SU-DHL-6 (cell line): ENCODE data around the gene KIF3A.

ENCODE experiments used
- H2AFZ ChIP-seq: fragments of 200-600 bp; sonication (generic); 2 replicates; pipeline ENCODE4 v1.6.1; 2014; ENCODE audit warnings: low read depth, mild to moderate bottlenecking, moderate library complexity, mixed read lengths, antibody characterized with exemption, low read length; ENCODE audit not compliant: severe bottlenecking
- H3F3A ChIP-seq: fragments of 200-600 bp; shearing (Covaris generic); 2 replicates; pipeline ENCODE4 v1.6.0; 2016; ENCODE audit warnings: antibody characterized with exemption, mild to moderate bottlenecking; ENCODE audit not compliant: insufficient read depth
- H3K27ac ChIP-seq: fragments of 200-600 bp; sonication (generic); 2 replicates; pipeline ENCODE4 v1.5.1; 2016; ENCODE audit warnings: low read depth, mild to moderate bottlenecking, low read length, moderate library complexity, mixed read lengths
- H3K27me3 ChIP-seq: fragments of 200-600 bp; sonication (generic), shearing (Covaris generic); 2 replicates; pipeline ENCODE4 v1.6.0; 2014; ENCODE audit warnings: mild to moderate bottlenecking, low read length
- H3K36me3 ChIP-seq: fragments of 200-600 bp; sonication (generic); 2 replicates; pipeline ENCODE4 v1.6.1; 2014; ENCODE audit warnings: mild to moderate bottlenecking, low read length, mixed read lengths
- H3K4me2 ChIP-seq: fragments of 300-600, 200-600 bp; shearing (Covaris generic), sonication (generic); 2 replicates; pipeline ENCODE4 v1.6.0; 2014; ENCODE audit warnings: low read length, low read depth, mild to moderate bottlenecking; ENCODE audit not compliant: poor library complexity, severe bottlenecking
- H3K4me3 ChIP-seq: fragments of 200-600 bp; sonication (generic); 2 replicates; pipeline ENCODE4 v1.5.1; 2014; ENCODE audit warnings: antibody characterized with exemption, low read length, mild to moderate bottlenecking, mixed read lengths; ENCODE audit not compliant: insufficient read depth, poor library complexity, severe bottlenecking
- H3K79me2 ChIP-seq: fragments of 200-600 bp; sonication (generic); 2 replicates; pipeline ENCODE4 v1.6.1; 2014; ENCODE audit warnings: mild to moderate bottlenecking, low read length, moderate library complexity; ENCODE audit not compliant: insufficient read depth
- H3K9ac ChIP-seq: fragments of 200-600 bp; sonication (generic); 2 replicates; pipeline ENCODE4 v1.7.0; 2014; ENCODE audit warnings: mild to moderate bottlenecking, low read length
- H3K9me2 ChIP-seq: fragments of 200-600 bp; sonication (generic); replicated peaks from 2 replicates; pipeline ENCODE4 v1.6.1; 2014; ENCODE audit warnings: low read length; ENCODE audit not compliant: insufficient read depth
- H3K9me3 ChIP-seq: fragments of 200-600 bp; sonication (generic); 2 replicates; pipeline ENCODE4 v1.6.1; 2014; ENCODE audit warnings: low read length, mixed read lengths; ENCODE audit not compliant: insufficient read depth
- H4K20me1 ChIP-seq: fragments of 200-600 bp; sonication (generic); 2 replicates; pipeline ENCODE4 v1.6.1; 2014; ENCODE audit warnings: low read depth, mild to moderate bottlenecking, antibody characterized with exemption, low read length, moderate library complexity, mixed read lengths
- EZH2phosphoT487 ChIP-seq: fragments of 200-600 bp; sonication (generic), shearing (Covaris generic); conservative IDR thresholded peaks from 2 replicates; pipeline ENCODE4 v1.6.1; 2018; ENCODE audit warnings: mild to moderate bottlenecking, antibody characterized with exemption, low read length, moderate library complexity, mixed read lengths
- TF ChIP-seq, protein P1 (sequence below): fragments of 200-600 bp; sonication (generic); IDR thresholded peaks from one replicate; pipeline ENCODE4 v1.5.1; 2017; ENCODE audit warnings: antibody characterized with exemption, mild to moderate bottlenecking, low read length, moderate library complexity; ENCODE audit not compliant: insufficient read depth, poor library complexity, severe bottlenecking

Gene KIF3A

DNA sequence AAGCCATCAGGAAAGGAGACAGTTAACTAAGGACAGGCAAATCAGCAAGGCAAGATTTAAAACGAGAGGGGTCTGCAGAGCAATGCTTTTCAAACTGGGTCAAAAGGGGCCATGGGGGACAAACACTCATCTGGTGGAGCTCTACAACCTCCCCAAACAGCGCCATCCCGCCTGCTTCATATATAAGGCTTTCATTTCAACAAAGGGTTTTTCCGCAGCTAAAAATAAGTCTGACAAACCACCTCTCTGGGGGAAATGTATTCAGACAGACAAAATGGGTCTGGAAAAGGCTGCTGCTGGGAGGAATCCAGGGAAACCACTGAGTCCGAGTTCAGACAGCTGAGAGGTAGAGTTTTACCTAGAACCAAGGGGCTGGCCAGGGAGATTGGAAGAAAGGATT lies 48.0 kb upstream of the KIF3A start:
- H3K4me3 ChIP-seq = no peak overlapping the region
- no peaks in the 10 kb centered on the region for H4K20me1 ChIP-seq
- no peaks in the 10 kb centered on the region for H3K36me3 ChIP-seq
- no peaks in the 10 kb centered on the region for H3K9me2 ChIP-seq
- H3K4me2 ChIP-seq = no peak overlapping the region
- H2AFZ ChIP-seq = no peak overlapping the region
- H3K9ac ChIP-seq = no peak overlapping the region
- H3F3A ChIP-seq = no peaks in the 10 kb centered on the region
- TF ChIP-seq, protein P1, sequence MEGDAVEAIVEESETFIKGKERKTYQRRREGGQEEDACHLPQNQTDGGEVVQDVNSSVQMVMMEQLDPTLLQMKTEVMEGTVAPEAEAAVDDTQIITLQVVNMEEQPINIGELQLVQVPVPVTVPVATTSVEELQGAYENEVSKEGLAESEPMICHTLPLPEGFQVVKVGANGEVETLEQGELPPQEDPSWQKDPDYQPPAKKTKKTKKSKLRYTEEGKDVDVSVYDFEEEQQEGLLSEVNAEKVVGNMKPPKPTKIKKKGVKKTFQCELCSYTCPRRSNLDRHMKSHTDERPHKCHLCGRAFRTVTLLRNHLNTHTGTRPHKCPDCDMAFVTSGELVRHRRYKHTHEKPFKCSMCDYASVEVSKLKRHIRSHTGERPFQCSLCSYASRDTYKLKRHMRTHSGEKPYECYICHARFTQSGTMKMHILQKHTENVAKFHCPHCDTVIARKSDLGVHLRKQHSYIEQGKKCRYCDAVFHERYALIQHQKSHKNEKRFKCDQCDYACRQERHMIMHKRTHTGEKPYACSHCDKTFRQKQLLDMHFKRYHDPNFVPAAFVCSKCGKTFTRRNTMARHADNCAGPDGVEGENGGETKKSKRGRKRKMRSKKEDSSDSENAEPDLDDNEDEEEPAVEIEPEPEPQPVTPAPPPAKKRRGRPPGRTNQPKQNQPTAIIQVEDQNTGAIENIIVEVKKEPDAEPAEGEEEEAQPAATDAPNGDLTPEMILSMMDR = no peak
- no peak for TF ChIP-seq EZH2phosphoT487
- no peak overlapping the region for H3K27ac ChIP-seq
- no peaks in the 10 kb centered on the region for H3K9me3 ChIP-seq
- no peaks in the 10 kb centered on the region for H3K79me2 ChIP-seq
- no peaks in the 10 kb centered on the region for H3K27me3 ChIP-seq

DNA sequence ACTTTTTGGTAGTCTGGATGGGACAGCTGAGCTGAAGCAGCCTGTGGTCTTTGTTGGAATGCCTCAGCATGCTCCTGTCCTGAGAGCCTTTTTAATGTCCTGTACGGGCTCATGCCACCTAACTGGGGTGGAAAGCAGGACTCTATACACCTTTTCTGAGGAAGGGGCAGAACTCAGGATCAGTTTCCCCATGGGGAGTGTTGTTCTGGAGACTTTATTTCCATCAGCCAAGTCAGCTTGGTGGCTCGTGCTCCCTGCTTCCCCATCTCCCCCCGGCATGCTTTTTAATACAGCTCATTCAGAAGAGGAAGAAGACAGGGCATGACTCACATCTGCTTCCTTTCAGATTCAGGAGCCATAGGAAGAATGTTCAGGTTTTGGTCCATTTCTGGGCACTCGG lies 44.8 kb upstream of the KIF3A start:
- Histone ChIP-seq H3K36me3 (no peaks in the 10 kb centered on the region), H3F3A (no peaks in the 10 kb centered on the region), H3K9me2 (no peaks in the 10 kb centered on the region), H3K4me3 (no peak overlapping the region), H3K27me3 (no peaks in the 10 kb centered on the region), H3K79me2 (no peaks in the 10 kb centered on the region), H2AFZ (no peak overlapping the region), H3K9me3 (no peaks in the 10 kb centered on the region), H3K9ac (no peak overlapping the region), H3K27ac (no peak overlapping the region), H4K20me1 (no peaks in the 10 kb centered on the region), H3K4me2 (no peak overlapping the region)
- TF ChIP-seq EZH2phosphoT487 = no peak
- TF ChIP-seq, protein P1 = no peak

DNA sequence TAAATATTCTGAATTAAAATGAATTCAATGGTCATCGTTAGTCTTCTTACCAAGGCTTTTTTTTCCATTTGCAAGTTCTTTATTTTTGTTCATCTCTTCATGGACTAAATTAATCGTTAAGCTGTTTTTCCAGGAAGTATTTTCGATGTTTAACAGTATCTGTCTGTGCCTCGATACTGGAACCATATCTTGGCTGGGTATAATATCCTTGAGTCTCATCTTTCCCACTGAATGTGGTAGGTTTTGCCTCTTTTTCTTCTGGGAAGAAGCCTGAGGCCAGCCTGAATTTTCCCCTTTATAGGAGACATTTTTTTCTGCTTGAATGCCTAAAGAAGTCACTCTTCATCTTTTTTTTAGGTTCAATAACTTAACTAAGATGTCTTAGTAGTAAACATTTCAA lies 43.7 kb upstream of the KIF3A start:
- no peak overlapping the region for H3K4me3 ChIP-seq
- TF ChIP-seq, protein P1 = no peak
- no peak for TF ChIP-seq EZH2phosphoT487
- H3K79me2 ChIP-seq = no peaks in the 10 kb centered on the region
- H3K9ac ChIP-seq = no peak overlapping the region
- no peak overlapping the region for H3K4me2 ChIP-seq
- H3F3A ChIP-seq = no peaks in the 10 kb centered on the region
- no peaks in the 10 kb centered on the region for H3K9me2 ChIP-seq
- no peak overlapping the region for H2AFZ ChIP-seq
- no peaks in the 10 kb centered on the region for H3K9me3 ChIP-seq
- no peak overlapping the region for H3K27ac ChIP-seq
- no peaks in the 10 kb centered on the region for H4K20me1 ChIP-seq
- H3K27me3 ChIP-seq = no peaks in the 10 kb centered on the region
- no peaks in the 10 kb centered on the region for H3K36me3 ChIP-seq
